ENCODE measurements around the gene RAB6A. TPM values are rescaled to one million over a fixed set of nuclear protein-coding genes. Genes with fewer than 3 reads are reported as not detected.
"Not testable (repeated sequence)": the region's sequence is repeated elsewhere in the genome, so short reads cannot be mapped to it uniquely, and the experiment has no call there.

Gene RAB6A
- polyA plus RNA-seq, 5 donors: 83.9 to 111 (median 103) TPM

DNA sequence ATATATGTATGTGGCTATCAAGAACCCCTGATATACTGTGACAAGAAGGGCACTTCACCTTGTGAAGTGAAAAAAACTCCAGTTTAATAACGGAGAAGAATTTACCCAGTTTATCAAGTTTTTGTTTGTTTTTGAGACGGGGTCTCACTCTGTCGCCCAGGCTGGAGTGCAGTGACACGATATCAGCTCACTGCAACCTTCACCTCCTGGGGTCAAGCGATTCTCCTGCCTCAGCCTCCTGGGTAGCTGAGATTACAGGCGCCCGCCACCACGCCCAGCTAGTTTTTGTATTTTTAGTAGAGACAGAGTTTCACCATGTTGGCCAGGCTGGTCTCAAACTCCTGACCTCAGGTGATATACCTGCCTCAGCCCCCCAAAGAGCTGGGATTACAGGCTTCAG is 26.9 kb downstream of the RAB6A start:
- DNase-seq: not testable (repeated sequence)

GRCh38 chr11:73732936-73733335 is 27.9 kb downstream of the RAB6A start:
- DNase-seq: not testable (repeated sequence)

DNA sequence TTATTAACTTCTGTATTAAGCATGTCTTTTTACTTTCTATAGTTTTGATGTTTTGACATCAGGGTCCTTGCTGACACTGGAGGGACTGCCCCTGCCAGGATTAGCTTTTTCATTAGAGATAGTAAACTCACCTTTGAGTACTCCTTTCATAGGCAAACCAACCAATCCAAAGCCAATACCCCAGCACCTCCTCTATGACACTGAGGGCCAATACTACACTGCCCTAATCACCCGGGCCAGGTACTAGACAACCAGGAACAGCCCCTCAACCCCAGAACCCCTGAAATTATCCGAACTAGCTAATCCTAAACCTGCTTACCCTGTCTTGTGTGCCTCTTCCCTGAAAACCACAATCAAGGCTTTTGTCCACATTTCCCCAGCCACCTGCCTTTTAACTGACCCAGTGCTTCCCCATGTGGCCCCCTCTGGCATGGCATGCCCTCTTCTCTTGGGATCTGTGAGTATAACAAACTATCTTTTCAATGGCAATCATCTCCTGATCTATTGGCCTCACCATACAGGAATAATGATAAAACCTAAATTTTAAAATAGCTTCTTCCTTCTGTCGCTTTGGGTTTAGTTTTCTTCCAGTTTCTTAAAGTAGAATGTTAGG is 31.2 kb downstream of the RAB6A start:
- DNase-seq: no peak

- no peak for DNase-seq
Observed at GRCh38 chr11:73728000-73728399, 32.9 kb downstream of the RAB6A start.

DNA sequence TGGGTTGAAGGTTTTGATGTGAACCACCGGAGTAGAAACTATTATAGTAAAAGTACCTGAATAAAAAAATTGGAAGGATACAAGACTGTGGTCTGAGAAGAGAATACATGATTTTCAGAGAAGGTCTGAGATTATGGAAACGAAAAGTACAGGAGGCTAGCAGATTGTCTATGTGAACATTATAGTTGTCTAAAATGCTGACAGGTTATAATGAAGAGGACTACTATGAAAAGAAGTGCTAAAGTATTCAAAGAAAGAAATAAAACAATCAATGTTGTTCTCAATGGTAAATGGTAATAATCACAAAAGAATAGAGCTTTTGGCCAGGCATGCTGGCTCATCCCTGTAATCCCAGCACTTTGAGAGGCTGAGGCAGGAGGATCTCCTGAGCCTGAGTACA is 34.0 kb downstream of the RAB6A start:
- no peak for DNase-seq

GRCh38 chr11:73717136-73717535 is 43.7 kb downstream of the RAB6A start:
- DNase-seq: no peak

DNA sequence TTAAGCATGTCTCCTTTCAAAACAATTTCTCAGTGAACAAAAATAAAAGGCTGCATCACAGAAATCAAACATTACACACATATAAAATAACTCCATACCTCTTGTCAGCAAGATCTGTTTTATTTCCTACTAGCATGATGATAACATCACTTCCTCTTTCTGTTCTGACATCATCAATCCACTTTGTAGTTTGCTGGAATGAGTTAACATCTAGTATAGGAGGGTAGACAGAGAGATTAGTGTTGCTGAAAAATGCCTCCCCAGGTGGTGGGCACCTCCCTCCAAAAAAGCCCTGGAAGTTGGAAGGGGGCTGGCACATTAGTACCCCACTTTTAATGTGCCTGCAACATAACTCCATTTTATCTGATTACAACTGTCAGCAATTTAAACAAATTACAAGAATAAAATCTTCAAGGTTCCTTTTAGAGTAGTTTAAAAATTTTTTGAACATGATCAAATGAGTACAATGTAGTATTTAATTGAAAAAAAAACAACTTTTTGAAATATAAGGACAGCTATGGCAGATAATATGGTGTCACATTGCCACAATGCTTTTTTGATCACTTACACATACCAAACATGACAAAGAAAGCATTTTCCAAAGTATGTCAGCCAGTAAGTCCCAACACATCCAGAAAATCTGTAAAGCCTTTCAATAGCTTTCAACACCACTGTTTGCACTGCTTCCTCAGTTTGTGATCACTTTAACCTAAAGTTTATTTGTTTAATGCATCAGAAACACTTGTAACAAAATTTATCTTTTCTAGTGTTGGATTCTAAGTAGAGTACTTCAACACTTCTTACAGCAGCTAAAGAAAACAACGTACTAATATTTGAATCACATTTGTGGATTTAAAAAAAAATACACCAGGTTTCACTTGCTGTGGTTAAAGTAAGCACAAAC is 44.5 kb downstream of the RAB6A start:
- DNase-seq: no peak

- DNase-seq: no peak
Observed at GRCh38 chr11:73715541-73715940, 45.3 kb downstream of the RAB6A start.

GRCh38 chr11:73710964-73711363 is 49.9 kb downstream of the RAB6A start:
- no peak for DNase-seq

DNA sequence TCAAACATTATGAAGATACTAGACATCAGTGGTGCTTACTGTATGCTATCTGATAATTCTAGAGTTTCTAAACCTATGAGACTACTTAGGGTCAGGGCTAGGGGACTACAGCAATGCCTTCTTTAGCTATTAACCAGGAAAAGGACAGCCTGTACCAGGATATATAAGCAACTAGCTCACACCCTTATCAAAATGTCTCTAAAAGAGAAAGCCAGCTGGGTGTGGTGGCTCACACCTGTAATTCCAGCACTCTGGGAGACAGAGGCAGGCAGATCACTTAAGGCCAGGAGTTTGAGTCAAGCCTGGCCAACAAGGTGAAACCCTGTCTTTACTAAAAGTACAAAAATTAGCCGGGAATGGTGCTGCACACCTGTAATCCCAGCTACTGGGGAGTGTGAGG is 55.8 kb downstream of the RAB6A start:
- no peak for DNase-seq

DNA sequence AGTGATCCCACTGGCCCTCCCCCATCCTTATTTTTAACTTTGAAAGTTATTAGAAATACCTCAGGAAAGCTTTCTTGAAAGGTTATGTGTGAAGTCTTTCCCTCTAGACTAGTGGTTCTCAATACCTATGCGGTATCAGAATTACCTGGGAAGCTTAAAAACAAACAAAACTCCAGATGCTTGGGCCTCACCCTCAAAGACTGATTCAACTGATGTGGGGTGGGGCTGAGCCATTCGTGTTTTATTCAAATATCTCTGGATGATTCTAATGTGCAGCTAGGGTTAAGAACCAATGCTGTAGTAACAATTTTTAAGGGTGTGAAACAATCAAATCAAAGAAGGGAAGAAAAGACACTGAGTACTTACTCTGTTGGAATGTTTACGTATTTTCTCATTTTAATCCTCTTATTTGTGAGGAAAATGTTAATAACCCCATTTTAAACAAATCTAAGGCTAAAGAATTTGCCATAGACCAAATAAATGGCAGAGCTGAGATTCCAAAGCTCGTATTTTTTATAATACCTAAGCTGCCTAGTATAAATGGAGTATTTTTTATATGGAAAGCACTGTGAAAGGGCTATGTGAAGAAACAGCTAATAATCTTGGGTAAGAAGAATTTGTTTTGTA is 66.9 kb downstream of the RAB6A start:
- DNase-seq: no peak

GRCh38 chr11:73680687-73681086 is 80.2 kb downstream of the RAB6A start:
- no peak for DNase-seq

- not testable (repeated sequence) for DNase-seq
Observed at GRCh38 chr11:73676552-73676951, 84.3 kb downstream of the RAB6A start.

DNA sequence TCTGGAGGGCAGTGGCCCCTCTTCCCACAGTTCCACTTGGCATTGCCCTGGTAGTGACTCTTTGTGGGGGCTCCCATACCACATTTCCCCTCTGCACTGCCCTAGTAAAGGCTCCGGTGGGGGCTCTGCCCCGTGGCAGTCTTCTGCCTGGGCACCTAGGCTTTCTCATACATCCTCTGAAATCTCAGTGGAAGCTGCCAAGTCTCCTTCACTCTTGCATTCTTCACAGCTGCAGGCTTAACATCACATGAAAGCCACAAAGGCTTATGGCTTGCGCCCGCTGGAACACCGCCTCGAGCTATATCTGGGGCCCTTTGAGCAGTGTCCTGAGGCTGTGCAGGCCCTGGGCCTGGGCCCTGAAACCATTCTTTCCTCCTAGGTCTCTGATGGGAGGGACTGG is 89.2 kb downstream of the RAB6A start:
- no peak for DNase-seq

GRCh38 chr11:73670808-73671207 is 90.1 kb downstream of the RAB6A start:
- no peak for DNase-seq

GRCh38 chr11:73667891-73668290 is 93.0 kb downstream of the RAB6A start:
- no peak for DNase-seq

DNA sequence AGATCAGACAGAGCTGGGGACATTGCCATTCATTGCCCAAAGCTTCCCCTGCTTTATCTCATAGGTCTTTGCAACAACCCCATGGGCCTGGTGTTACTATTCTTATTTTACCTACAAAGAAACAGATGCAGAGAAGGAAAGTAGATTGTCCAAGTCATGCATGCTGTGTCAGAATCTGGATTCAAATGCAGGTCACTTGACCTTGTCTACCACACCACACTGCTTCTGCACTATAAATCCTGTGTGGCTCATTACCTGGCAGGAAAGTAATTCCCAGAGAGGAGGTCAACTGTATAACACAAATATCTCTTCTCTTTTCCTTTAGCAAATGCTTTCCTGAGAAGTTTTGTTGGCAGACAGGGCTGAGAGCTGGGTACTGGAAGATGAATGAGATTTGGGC is 96.0 kb downstream of the RAB6A start:
- no peak for DNase-seq

- DNase-seq: no peak
Observed at GRCh38 chr11:73663604-73664495, 97.0 kb downstream of the RAB6A start.

GRCh38 chr11:73662445-73663157 is 98.3 kb downstream of the RAB6A start:
- DNase-seq: no peak

GRCh38 chr11:73661035-73661628 is 99.7 kb downstream of the RAB6A start:
- peak; percentile 80 to 87 for DNase-seq

Measured in right lung (tissue), 5 donors.